Tibial artery (tissue), 4 donors: ENCODE results near the gene CTNNAL1.
"Not testable (repeated sequence)": the region's sequence is repeated elsewhere in the genome, so short reads cannot be mapped to it uniquely, and the experiment has no call there.

ENCODE experiments used
- DNase-seq, 2 donors: peaks; one replicate each; pipeline ENCODE4 v3.0.0-alpha.2; 2019
- H3K27ac ChIP-seq, 2 donors: fragments of 200-600 bp; sonication (generic) in 1 of 2; 1 replicate in 1 of 2; 2 replicates in 1 of 2; pipeline ENCODE4 v1.5.1; 2018 to 2019; ENCODE audit warnings: mild to moderate bottlenecking in 1 of 2
- H3K27me3 ChIP-seq, 2 donors: fragments of 200-600 bp; sonication (generic) in 1 of 2; one replicate each; pipeline versions ENCODE4 v1.5.1 to v1.6.0; 2016 to 2019
- H3K36me3 ChIP-seq, 3 donors: fragments of 200-600 bp; sonication (generic) in 2 of 3; one replicate each; pipeline ENCODE4 v1.5.1; 2016 to 2019; ENCODE audit warnings: mild to moderate bottlenecking in 2 of 3
- H3K4me1 ChIP-seq, 4 donors: fragments of 200-600 bp; sonication (generic) in 2 of 4; 1 replicate in 3 of 4; 2 replicates in 1 of 4; pipeline ENCODE4 v1.5.1; 2016 to 2019
- H3K4me3 ChIP-seq, 2 donors: fragments of 200-600 bp; sonication (generic) in 1 of 2; 1 replicate in 1 of 2; 2 replicates in 1 of 2; pipeline ENCODE4 v1.5.1; 2018 to 2019; ENCODE audit warnings: mild to moderate bottlenecking in 2 of 2
- H3K9me3 ChIP-seq, 3 donors: fragments of 200-600 bp; sonication (generic) in 1 of 3; one replicate each; pipeline ENCODE4 v1.5.1; 2016 to 2019
- CTCF ChIP-seq, 2 experiments: fragments of 200-600 bp in 1 of 2; fragments of 450-650 bp in 1 of 2; IDR thresholded peaks; one replicate each; pipeline ENCODE4 v1.5.1; 2017 to 2019; ENCODE audit warnings: antibody characterized with exemption in 2 of 2, mild to moderate bottlenecking in 1 of 2, moderate library complexity in 1 of 2
- intact Hi-C: fragments of 100-400 bp; cut with DNase I; formaldehyde crosslinking; loops from one replicate; pipeline ENCODE4 v1.15.0; 2023; ENCODE audit warnings: low total_unique reads

Gene CTNNAL1

DNA sequence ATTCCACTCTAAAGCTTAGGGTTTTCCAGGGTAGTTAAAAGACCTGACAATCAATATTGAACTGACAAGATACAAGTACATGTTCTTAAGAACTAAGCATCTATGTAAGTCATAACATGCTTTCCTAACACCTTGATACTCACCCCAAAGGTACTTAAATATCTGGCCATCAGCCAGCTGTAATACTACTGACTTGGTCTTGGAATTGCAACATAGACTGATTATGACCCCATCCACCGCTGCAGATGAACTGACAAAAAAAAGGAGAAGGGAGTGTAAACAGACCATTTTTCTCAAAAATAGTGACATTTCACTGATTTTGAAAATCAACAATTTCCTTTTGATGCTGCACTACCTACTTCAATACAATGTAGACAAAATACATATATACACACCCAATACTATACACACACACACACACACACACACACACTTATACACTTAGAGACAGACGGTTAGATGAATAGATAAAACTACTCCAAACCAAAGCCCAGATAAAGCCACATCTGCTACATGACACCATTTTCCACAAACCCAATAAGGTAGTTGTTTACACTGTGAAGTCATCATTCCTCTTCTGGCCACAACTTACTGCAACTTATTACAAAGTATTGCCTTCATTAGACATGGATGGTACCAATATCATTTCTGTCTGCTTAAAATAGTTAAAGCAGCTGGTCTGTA is 109.7 kb downstream of the CTNNAL1 start:
- no peak for DNase-seq
- no peaks in the 10 kb centered on the region for H3K4me1 ChIP-seq
- no peak for TF ChIP-seq CTCF (IDR thresholded peaks at IDR 0.05)
- H3K4me3 ChIP-seq, result no peak overlapping the region
- intact Hi-C loops, result no loop called here
- H3K27ac ChIP-seq, result no peak overlapping the region
- peaks cover 90 to 100% (median 92%) of the 10 kb centered on the region in 3 donors for H3K36me3 ChIP-seq
- no peaks in the 10 kb centered on the region for H3K27me3 ChIP-seq
- no peaks in the 10 kb centered on the region for H3K9me3 ChIP-seq

DNA sequence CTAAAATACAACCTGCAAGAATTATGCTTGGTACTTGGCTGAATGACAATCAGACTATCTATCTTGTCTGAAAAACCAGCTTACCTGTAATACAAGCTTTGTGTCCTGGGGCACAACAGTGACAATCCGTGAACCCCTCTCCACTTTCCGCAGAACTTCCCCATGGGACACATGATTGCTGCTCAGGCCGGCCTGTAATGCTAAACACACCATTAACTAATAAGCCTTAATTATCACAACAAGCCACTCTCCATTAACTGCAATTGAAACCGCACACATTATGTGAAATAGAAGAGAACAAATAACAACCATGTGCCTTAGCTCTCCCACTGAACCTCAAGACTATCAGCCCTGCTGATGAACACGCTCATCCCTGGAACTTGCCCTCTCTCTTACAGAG is 113.1 kb downstream of the CTNNAL1 start:
- Histone ChIP-seq H3K36me3 (peaks cover 83 to 100% (median 91%) of the 10 kb centered on the region in 3 donors), H3K4me3 (no peak overlapping the region), H3K27ac (no peak overlapping the region), H3K27me3 (no peaks in the 10 kb centered on the region), H3K4me1 (no peaks in the 10 kb centered on the region), H3K9me3 (no peaks in the 10 kb centered on the region)
- no peak for TF ChIP-seq CTCF (IDR thresholded peaks at IDR 0.05)
- DNase-seq, result no peak
- intact Hi-C loops, result no loop called here

DNA sequence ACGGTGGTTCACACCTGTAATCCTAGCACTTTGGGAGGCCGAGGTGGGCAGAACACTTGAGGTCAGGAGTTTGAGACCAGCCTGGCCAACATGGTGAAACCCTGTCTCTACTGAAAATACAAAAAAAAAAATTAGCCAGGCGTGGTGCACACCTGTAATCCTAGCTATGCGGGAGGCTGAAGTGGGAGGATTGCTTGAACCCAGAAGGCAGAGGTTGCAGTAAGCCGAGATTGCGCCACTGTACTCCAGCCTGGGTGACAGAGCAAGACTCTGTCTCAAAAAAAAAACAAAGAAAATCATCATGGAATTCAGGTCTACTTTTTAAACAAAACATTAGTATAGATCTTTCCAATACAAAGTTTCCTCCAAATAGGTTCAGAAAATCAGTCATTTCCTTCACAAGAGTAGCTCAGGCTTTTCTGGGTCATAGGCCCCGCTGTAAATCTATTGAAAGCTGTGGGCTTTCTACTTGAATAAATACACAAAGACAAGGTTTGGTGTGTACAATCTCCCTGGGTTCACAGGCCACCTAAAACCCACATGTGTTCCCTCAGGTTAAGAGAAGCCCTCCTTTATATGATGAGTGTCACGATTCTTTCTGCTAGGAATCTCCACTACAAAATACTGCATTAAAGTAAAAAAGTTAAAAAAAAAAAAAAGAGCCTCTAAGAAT is 114.1 kb downstream of the CTNNAL1 start:
- H3K4me3 ChIP-seq, intact Hi-C loops: not testable (repeated sequence)

GRCh38 chr9:108897324-108898096 is 115.8 kb downstream of the CTNNAL1 start:
- intact Hi-C loops, result no loop called here
- no peaks in the 10 kb centered on the region for H3K27me3 ChIP-seq
- TF ChIP-seq CTCF (IDR thresholded peaks at IDR 0.05), result no peak
- no peak for DNase-seq
- H3K4me3 ChIP-seq, result no peak overlapping the region
- H3K4me1 ChIP-seq, result no peaks in the 10 kb centered on the region
- H3K9me3 ChIP-seq, result no peaks in the 10 kb centered on the region
- peaks cover 76 to 99% (median 92%) of the 10 kb centered on the region in 3 donors for H3K36me3 ChIP-seq
- H3K27ac ChIP-seq, result no peak overlapping the region

More for the DNA sequence above, 114.1 kb downstream of the CTNNAL1 start:
- H3K9me3 ChIP-seq, H3K27me3 ChIP-seq, DNase-seq, H3K27ac ChIP-seq, H3K4me1 ChIP-seq: not testable (repeated sequence)
- peaks cover 78 to 99% (median 91%) of the 10 kb centered on the region in 3 donors for H3K36me3 ChIP-seq

DNA sequence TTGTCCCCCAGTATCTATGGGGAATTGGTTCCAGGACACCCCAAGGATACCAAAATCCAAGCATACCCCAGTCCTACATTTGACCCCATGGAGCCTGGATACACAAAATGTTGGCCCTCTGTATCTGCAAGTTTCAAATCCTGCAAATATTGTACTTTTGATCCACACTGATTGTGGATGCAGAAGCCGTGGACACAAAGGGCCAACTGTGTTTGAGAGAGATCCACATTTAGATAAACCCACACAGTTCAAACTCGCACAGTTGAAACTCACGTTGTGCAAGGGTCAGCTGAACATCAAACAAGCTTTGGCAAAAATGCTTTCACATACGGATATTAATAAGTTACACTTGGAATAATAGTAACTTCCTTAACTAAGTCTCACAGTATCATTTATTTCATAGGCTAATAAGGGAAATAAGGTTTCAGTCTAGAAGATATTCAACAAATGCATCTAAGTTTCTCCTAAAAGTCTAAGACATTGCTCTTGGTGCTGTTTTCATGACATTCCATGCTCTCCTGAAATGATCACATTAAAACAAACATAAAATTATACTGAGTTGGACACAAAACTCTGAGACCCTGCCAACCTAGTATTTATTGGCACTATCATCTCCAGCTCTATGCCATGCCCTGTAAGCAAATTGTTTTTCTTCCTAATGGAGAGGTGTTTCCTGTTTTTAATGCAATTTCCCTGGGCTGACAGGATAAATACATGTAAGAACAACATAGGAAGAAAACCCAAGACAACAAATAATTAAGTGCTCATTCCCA is 118.9 kb downstream of the CTNNAL1 start:
- intact Hi-C loops, result no loop called here
- H3K4me3 ChIP-seq, result no peak overlapping the region
- peaks cover 77 to 99% (median 89%) of the 10 kb centered on the region in 3 donors for H3K36me3 ChIP-seq
- no peak for TF ChIP-seq CTCF (IDR thresholded peaks at IDR 0.05)
- H3K27me3 ChIP-seq, result no peaks in the 10 kb centered on the region
- H3K9me3 ChIP-seq, result no peaks in the 10 kb centered on the region
- H3K27ac ChIP-seq, result no peak overlapping the region
- H3K4me1 ChIP-seq, result no peaks in the 10 kb centered on the region
- DNase-seq, result no peak
